Astrocyte (in vitro differentiated cells and primary cell): ENCODE results near the gene FHL1. TPM values are rescaled to one million over a fixed set of nuclear protein-coding genes. Genes with fewer than 3 reads are reported as not detected.
"Not testable (repeated sequence)": the region's sequence is repeated elsewhere in the genome, so short reads cannot be mapped to it uniquely, and the experiment has no call there.

Experiments used
- DNase-seq: peaks from one replicate; pipeline ENCODE4 v3.0.0-alpha.2; 2010; ENCODE audit warnings: low read depth
- FAIRE-seq: peaks from 2 replicates; lab custom pipeline; 2011; peaks lifted over from hg19 to GRCh38; lab: Jason Lieb, UNC
- H2AFZ ChIP-seq: 2 replicates; pipeline ENCODE4 v1.6.0; 2012; ENCODE audit warnings: low read depth, low read length, inconsistent platforms
- H3K27ac ChIP-seq: 2 replicates; pipeline ENCODE4 v1.5.1; 2011; ENCODE audit warnings: low read depth, low read length, inconsistent platforms
- H3K27me3 ChIP-seq: 2 replicates; pipeline ENCODE4 v1.6.0; 2011; ENCODE audit warnings: low read length, inconsistent platforms; ENCODE audit not compliant: insufficient read depth
- H3K36me3 ChIP-seq: 2 replicates; pipeline ENCODE4 v1.5.1; 2011; ENCODE audit warnings: low read length, inconsistent platforms; ENCODE audit not compliant: insufficient read depth
- H3K4me1 ChIP-seq: 2 replicates; pipeline ENCODE4 v1.5.1; 2011; ENCODE audit warnings: low read length, inconsistent platforms; ENCODE audit not compliant: insufficient read depth
- H3K4me2 ChIP-seq: 2 replicates; pipeline ENCODE4 v1.6.0; 2012; ENCODE audit warnings: low read length, inconsistent platforms
- H3K4me3 ChIP-seq: 2 replicates; pipeline ENCODE4 v1.5.1; 2011; ENCODE audit warnings: low read depth, mild to moderate bottlenecking, low read length, inconsistent platforms; ENCODE audit not compliant: insufficient read depth
- H3K79me2 ChIP-seq: 2 replicates; pipeline ENCODE4 v1.6.0; 2012; ENCODE audit warnings: mild to moderate bottlenecking, low read length, inconsistent platforms; ENCODE audit not compliant: insufficient read depth
- H3K9ac ChIP-seq: 2 replicates; pipeline ENCODE4 v1.6.0; 2012; ENCODE audit warnings: mild to moderate bottlenecking, low read length, inconsistent platforms
- H3K9me3 ChIP-seq: 2 replicates; pipeline ENCODE4 v1.5.1; 2012; ENCODE audit warnings: low read depth, mild to moderate bottlenecking, low read length, inconsistent platforms; ENCODE audit not compliant: insufficient read depth
- H4K20me1 ChIP-seq: 2 replicates; pipeline ENCODE4 v1.6.0; 2012; ENCODE audit warnings: low read length, inconsistent platforms; ENCODE audit not compliant: insufficient read depth
- H3K27ac Mint-ChIP-seq: one replicate; pipeline ENCODE4 v1.8.0; 2021; ENCODE audit warnings: mild to moderate bottlenecking, mixed read lengths; ENCODE audit not compliant: unreplicated experiment
- H3K27me3 Mint-ChIP-seq: one replicate; pipeline ENCODE4 v1.8.0; 2021; ENCODE audit warnings: low read depth, mixed read lengths; ENCODE audit not compliant: unreplicated experiment
- H3K36me3 Mint-ChIP-seq: one replicate; pipeline ENCODE4 v1.8.0; 2021; ENCODE audit warnings: low read depth, mixed read lengths; ENCODE audit not compliant: unreplicated experiment
- H3K4me1 Mint-ChIP-seq: one replicate; pipeline ENCODE4 v1.8.0; 2021; ENCODE audit warnings: low read depth, mixed read lengths; ENCODE audit not compliant: unreplicated experiment
- H3K4me3 Mint-ChIP-seq: one replicate; pipeline ENCODE4 v1.8.0; 2021; ENCODE audit warnings: mild to moderate bottlenecking, moderate library complexity, mixed read lengths; ENCODE audit not compliant: unreplicated experiment
- H3K9me3 Mint-ChIP-seq: one replicate; pipeline ENCODE4 v1.8.0; 2021; ENCODE audit warnings: mild to moderate bottlenecking, mixed read lengths; ENCODE audit not compliant: unreplicated experiment
- CTCF ChIP-seq: IDR thresholded peaks from 2 replicates; pipeline ENCODE4 v1.5.1; 2011; ENCODE audit warnings: low read depth, mild to moderate bottlenecking, inconsistent platforms, low read length, moderate library complexity; ENCODE audit not compliant: insufficient read depth
- EZH2 ChIP-seq: IDR thresholded peaks from 2 replicates; pipeline ENCODE4 v1.6.1; 2012; ENCODE audit warnings: mild to moderate bottlenecking, low read length, inconsistent platforms; ENCODE audit not compliant: insufficient read depth
- total RNA-seq: library from RNA; stranded (reverse); gene quantifications from 2 replicates; pipeline ENCODE4 v1.2.1, GENCODE V29; 2021

FHL1 gene
- total RNA-seq, 1 donor from 2014 or later = 115 TPM

- no peaks in the 10 kb centered on the region for H3K4me1 ChIP-seq
- Mint-ChIP-seq H3K9me3 (no peaks in the 10 kb centered on the region), H3K27me3 (no peaks in the 10 kb centered on the region), H3K4me3 (no peak overlapping the region), H3K4me1 (peaks cover 4% of the 10 kb centered on the region), H3K27ac (no peak overlapping the region), H3K36me3 (no peaks in the 10 kb centered on the region)
- H3K36me3 ChIP-seq = peaks cover 10% of the 10 kb centered on the region
- FAIRE-seq (peak; percentile 26), DNase-seq (no peak)
- no peak for TF ChIP-seq CTCF
- no peak for TF ChIP-seq EZH2
- H2AFZ ChIP-seq = no peak overlapping the region
- H3K9ac ChIP-seq = no peak overlapping the region
- H3K9me3 ChIP-seq = no peaks in the 10 kb centered on the region
- H3K4me2 ChIP-seq = peak overlapping the region; percentile 19
- H3K27ac ChIP-seq = no peak overlapping the region
- no peak overlapping the region for H3K4me3 ChIP-seq
- H4K20me1 ChIP-seq = no peaks in the 10 kb centered on the region
- no peaks in the 10 kb centered on the region for H3K27me3 ChIP-seq
- H3K79me2 ChIP-seq = no peaks in the 10 kb centered on the region
These were observed 80.9 kb downstream of the FHL1 start for GRCh38 chrX:136227948-136228838.

DNA sequence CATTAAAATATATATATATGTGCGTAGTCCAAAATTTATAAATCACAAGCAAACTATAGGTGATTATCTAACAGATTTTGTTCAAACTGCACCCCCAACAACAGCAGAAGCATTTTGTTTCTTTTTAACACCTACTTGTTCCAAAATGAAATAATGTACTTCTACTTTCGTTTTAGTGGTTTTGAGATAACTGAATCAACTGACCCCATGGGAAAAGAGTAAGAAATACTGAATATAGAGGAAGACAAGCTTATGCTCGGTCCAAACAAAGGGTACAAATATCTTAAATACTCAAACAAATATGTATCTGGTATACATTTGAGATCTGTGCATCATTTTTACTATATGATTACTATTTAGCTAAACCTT lies 81.5 kb downstream of the FHL1 start:
- Histone ChIP-seq H2AFZ (no peak overlapping the region), H4K20me1 (no peaks in the 10 kb centered on the region), H3K4me3 (no peak overlapping the region), H3K9me3 (no peaks in the 10 kb centered on the region), H3K27ac (no peak overlapping the region), H3K36me3 (peaks cover 6% of the 10 kb centered on the region), H3K27me3 (no peaks in the 10 kb centered on the region), H3K4me1 (no peaks in the 10 kb centered on the region), H3K9ac (no peak overlapping the region), H3K4me2 (no peak overlapping the region), H3K79me2 (no peaks in the 10 kb centered on the region)
- FAIRE-seq = peak; percentile 72
- DNase-seq = no peak
- Mint-ChIP-seq H3K27ac (no peak overlapping the region), H3K36me3 (no peaks in the 10 kb centered on the region), H3K27me3 (no peaks in the 10 kb centered on the region), H3K4me1 (peaks cover 4% of the 10 kb centered on the region), H3K4me3 (no peak overlapping the region), H3K9me3 (no peaks in the 10 kb centered on the region)
- TF ChIP-seq CTCF (no peak), EZH2 (no peak)

- peak; percentile 59 for FAIRE-seq
- H3K9me3 ChIP-seq = no peaks in the 10 kb centered on the region
- Mint-ChIP-seq H3K4me3 (no peak overlapping the region), H3K9me3 (no peaks in the 10 kb centered on the region), H3K36me3 (peaks cover 2% of the 10 kb centered on the region), H3K27ac (no peak overlapping the region), H3K27me3 (no peaks in the 10 kb centered on the region), H3K4me1 (no peaks in the 10 kb centered on the region)
- TF ChIP-seq EZH2 = no peak
- no peak for TF ChIP-seq CTCF
- H3K79me2 ChIP-seq = no peaks in the 10 kb centered on the region
- no peak overlapping the region for H3K27ac ChIP-seq
- no peaks in the 10 kb centered on the region for H3K4me1 ChIP-seq
- H3K27me3 ChIP-seq = no peaks in the 10 kb centered on the region
- no peaks in the 10 kb centered on the region for H4K20me1 ChIP-seq
- peaks cover 11% of the 10 kb centered on the region for H3K36me3 ChIP-seq
- no peak overlapping the region for H3K4me3 ChIP-seq
- H3K4me2 ChIP-seq = no peak overlapping the region
- DNase-seq = no peak
- H3K9ac ChIP-seq = no peak overlapping the region
- H2AFZ ChIP-seq = no peak overlapping the region
These were observed 89.7 kb downstream of the FHL1 start for GRCh38 chrX:136237074-136237473.

GRCh38 chrX:136237849-136238248 lies 90.5 kb downstream of the FHL1 start:
- not testable (repeated sequence) for H3K4me1 ChIP-seq, H3K4me3 Mint-ChIP-seq, H3K4me1 Mint-ChIP-seq, H3K27ac ChIP-seq, H2AFZ ChIP-seq, H3K27ac Mint-ChIP-seq, H3K27me3 Mint-ChIP-seq, H3K79me2 ChIP-seq, H3K27me3 ChIP-seq, H3K4me3 ChIP-seq, H3K4me2 ChIP-seq, FAIRE-seq, H3K9me3 Mint-ChIP-seq, H3K9ac ChIP-seq, DNase-seq, H3K9me3 ChIP-seq, H3K36me3 Mint-ChIP-seq, H4K20me1 ChIP-seq
- peaks cover 13% of the 10 kb centered on the region for H3K36me3 ChIP-seq
